Natural killer cell (primary cell): Measurements from ENCODE around the gene DNAJC18. TPM values are rescaled to one million over a fixed set of nuclear protein-coding genes. Genes with fewer than 3 reads are reported as not detected.

ENCODE experiments used
- ATAC-seq, 3 donors: fragments of 150-1000 bp in 2 of 3; fragments of 200-7000 bp in 1 of 3; cut with Tn5 transposase; 1 replicate in 1 of 3; 2 replicates in 2 of 3; pipeline ENCODE4 v1.10.0; 2021; ENCODE audit warnings: mild to moderate bottlenecking in 2 of 3, moderate library complexity in 2 of 3
- DNase-seq, 2 donors: peaks; one replicate each; pipeline versions ENCODE4 v3.0.0 to v3.0.0-alpha.2; 2013 to 2021; ENCODE audit warnings: mixed read lengths in 1 of 2
- H3K27ac ChIP-seq: one replicate; pipeline ENCODE4 v1.5.1; 2013; ENCODE audit warnings: mild to moderate bottlenecking, low read length
- H3K27me3 ChIP-seq: one replicate; pipeline ENCODE4 v1.6.1; 2013; ENCODE audit warnings: low read length; ENCODE audit not compliant: control insufficient read depth, insufficient read depth
- H3K36me3 ChIP-seq: one replicate; pipeline ENCODE4 v1.6.1; 2013; ENCODE audit warnings: low read length; ENCODE audit not compliant: control insufficient read depth, insufficient read depth
- H3K4me1 ChIP-seq: one replicate; pipeline ENCODE4 v1.6.1; 2013; ENCODE audit warnings: low read length; ENCODE audit not compliant: control insufficient read depth, insufficient read depth
- H3K4me3 ChIP-seq: one replicate; pipeline ENCODE4 v1.5.1; 2013; ENCODE audit warnings: low read length
- H3K9me3 ChIP-seq: one replicate; pipeline ENCODE4 v1.6.1; 2013; ENCODE audit warnings: low read length; ENCODE audit not compliant: control insufficient read depth, insufficient read depth
- H3K27ac Mint-ChIP-seq, 2 donors: one replicate each; pipeline ENCODE4 v1.8.0; 2022; ENCODE audit warnings: mild to moderate bottlenecking in 2 of 2, mixed read lengths in 2 of 2, moderate library complexity in 1 of 2
- H3K27me3 Mint-ChIP-seq, 2 donors: one replicate each; pipeline ENCODE4 v1.8.0; 2022; ENCODE audit warnings: low read depth in 2 of 2, mixed read lengths in 2 of 2
- H3K36me3 Mint-ChIP-seq: one replicate; pipeline ENCODE4 v1.8.0; 2022; ENCODE audit warnings: mixed read lengths
- H3K4me1 Mint-ChIP-seq, 2 donors: one replicate each; pipeline ENCODE4 v1.8.0; 2022; ENCODE audit warnings: mixed read lengths in 2 of 2
- H3K4me3 Mint-ChIP-seq: one replicate; pipeline ENCODE4 v1.8.0; 2022; ENCODE audit warnings: mild to moderate bottlenecking, moderate library complexity, mixed read lengths
- H3K9me3 Mint-ChIP-seq, 2 donors: one replicate each; pipeline ENCODE4 v1.8.0; 2022; ENCODE audit warnings: mixed read lengths in 2 of 2
- WGBS: methylation state at CpG from one replicate; pipeline ENCODE4 v1.1.7; 2013; ENCODE audit warnings: missing lambda C conversion rate; ENCODE audit not compliant: insufficient coverage; 5-methylcytosine and 5-hydroxymethylcytosine counted together
- intact Hi-C: fragments of 100-400 bp; cut with micrococcal nuclease; formaldehyde crosslinking; loops from one replicate; pipeline ENCODE4 v1.14.2; 2022
- total RNA-seq, 4 donors: library from RNA; stranded (reverse); fragments of 120-200 nt in 1 of 4; gene quantifications; one replicate each; pipeline versions ENCODE4 v1.2.3 to v1.2.4, GENCODE V29; 2013 to 2022
- TF ChIP-seq, protein P1 (sequence below): fragments of 200-600 bp; IDR thresholded peaks from one replicate; pipeline ENCODE4 v1.8.0; 2022; ENCODE audit warnings: antibody characterized with exemption

The DNAJC18 gene
- total RNA-seq, 3 donors from 2014 or later (not counting 1 experiment from before 2014, with no cell fraction given) = 2.9 to 4.9 (median 3.6) TPM

GRCh38 chr5:139377226-139377625, 62.1 kb downstream of the DNAJC18 start:
- WGBS = 88% methylated on average over 3 of the region's 3 CpGs
- no peaks in the 10 kb centered on the region for H3K27me3 Mint-ChIP-seq
- no peaks in the 10 kb centered on the region for H3K9me3 ChIP-seq
- intact Hi-C loops = no loop called here
- H3K9me3 Mint-ChIP-seq = no peaks in the 10 kb centered on the region
- no peak overlapping the region for H3K4me3 ChIP-seq
- peaks cover 0 to 4% of the 10 kb centered on the region in 2 donors for H3K4me1 Mint-ChIP-seq
- H3K4me3 Mint-ChIP-seq = no peak overlapping the region
- no peak overlapping the region for H3K27ac ChIP-seq
- H3K36me3 Mint-ChIP-seq = no peaks in the 10 kb centered on the region
- H3K4me1 ChIP-seq = no peaks in the 10 kb centered on the region
- no peaks in the 10 kb centered on the region for H3K27me3 ChIP-seq
- ATAC-seq = no peak
- TF ChIP-seq, protein P1, sequence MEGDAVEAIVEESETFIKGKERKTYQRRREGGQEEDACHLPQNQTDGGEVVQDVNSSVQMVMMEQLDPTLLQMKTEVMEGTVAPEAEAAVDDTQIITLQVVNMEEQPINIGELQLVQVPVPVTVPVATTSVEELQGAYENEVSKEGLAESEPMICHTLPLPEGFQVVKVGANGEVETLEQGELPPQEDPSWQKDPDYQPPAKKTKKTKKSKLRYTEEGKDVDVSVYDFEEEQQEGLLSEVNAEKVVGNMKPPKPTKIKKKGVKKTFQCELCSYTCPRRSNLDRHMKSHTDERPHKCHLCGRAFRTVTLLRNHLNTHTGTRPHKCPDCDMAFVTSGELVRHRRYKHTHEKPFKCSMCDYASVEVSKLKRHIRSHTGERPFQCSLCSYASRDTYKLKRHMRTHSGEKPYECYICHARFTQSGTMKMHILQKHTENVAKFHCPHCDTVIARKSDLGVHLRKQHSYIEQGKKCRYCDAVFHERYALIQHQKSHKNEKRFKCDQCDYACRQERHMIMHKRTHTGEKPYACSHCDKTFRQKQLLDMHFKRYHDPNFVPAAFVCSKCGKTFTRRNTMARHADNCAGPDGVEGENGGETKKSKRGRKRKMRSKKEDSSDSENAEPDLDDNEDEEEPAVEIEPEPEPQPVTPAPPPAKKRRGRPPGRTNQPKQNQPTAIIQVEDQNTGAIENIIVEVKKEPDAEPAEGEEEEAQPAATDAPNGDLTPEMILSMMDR = no peak
- peak overlapping the region in 1 of 2 donors; percentile 18 for H3K27ac Mint-ChIP-seq
- DNase-seq = no peak
- peaks cover 7% of the 10 kb centered on the region for H3K36me3 ChIP-seq

DNA sequence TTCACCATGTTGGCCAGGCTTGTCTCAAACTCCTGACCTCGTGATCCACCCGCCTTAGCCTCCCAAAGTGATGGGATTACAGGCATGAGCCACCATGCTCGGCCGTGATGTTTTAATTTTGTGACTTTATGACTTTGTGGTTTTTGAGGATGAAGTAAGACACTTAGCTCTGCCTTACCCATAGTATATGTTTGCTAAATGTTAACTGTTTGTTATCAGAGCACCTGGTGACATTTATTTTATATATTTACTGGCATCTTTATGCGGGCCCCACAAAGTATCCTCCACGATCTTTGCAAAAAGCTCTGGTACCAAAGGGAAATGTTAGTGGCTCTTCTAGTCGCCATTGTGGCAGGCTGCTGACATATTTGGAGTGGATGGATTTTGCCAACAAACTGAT, 63.0 kb downstream of the DNAJC18 start:
- Mint-ChIP-seq H3K27ac (no peak overlapping the region), H3K27me3 (no peaks in the 10 kb centered on the region), H3K4me1 (peaks cover 0 to 4% of the 10 kb centered on the region in 2 donors), H3K4me3 (no peak overlapping the region), H3K9me3 (no peaks in the 10 kb centered on the region), H3K36me3 (no peaks in the 10 kb centered on the region)
- Histone ChIP-seq H3K4me1 (no peaks in the 10 kb centered on the region), H3K36me3 (peaks cover 16% of the 10 kb centered on the region), H3K27me3 (no peaks in the 10 kb centered on the region), H3K4me3 (no peak overlapping the region), H3K9me3 (no peaks in the 10 kb centered on the region), H3K27ac (no peak overlapping the region)
- TF ChIP-seq, protein P1 = no peak
- ATAC-seq = no peak
- intact Hi-C loops = no loop called here
- no peak for DNase-seq
- WGBS = 93% methylated on average over 7 of the region's 7 CpGs

DNA sequence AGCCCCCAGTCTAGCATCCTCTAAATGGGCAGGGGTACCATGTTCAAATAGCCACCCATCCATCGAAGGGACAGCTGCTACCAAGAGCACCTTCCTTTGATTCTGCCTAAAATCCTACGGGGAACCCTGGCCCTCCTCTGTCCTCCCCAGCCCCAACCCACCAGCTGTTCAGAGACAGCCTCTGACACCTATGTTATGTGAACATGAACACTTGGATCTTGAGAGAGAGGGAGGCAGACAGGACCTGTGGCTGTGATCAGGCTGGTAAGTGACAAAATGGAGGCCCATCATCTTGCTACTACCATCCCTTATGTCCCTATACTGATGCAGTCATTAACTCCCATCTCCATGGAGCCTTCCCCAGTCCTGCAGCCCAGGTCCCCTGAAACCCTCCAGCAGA, 64.4 kb downstream of the DNAJC18 start:
- Mint-ChIP-seq H3K9me3 (no peaks in the 10 kb centered on the region), H3K4me3 (no peak overlapping the region), H3K27me3 (no peaks in the 10 kb centered on the region), H3K4me1 (peaks cover 0 to 4% of the 10 kb centered on the region in 2 donors), H3K36me3 (no peaks in the 10 kb centered on the region), H3K27ac (no peak overlapping the region)
- no peak overlapping the region for H3K27ac ChIP-seq
- no peaks in the 10 kb centered on the region for H3K9me3 ChIP-seq
- peaks cover 21% of the 10 kb centered on the region for H3K36me3 ChIP-seq
- no peaks in the 10 kb centered on the region for H3K4me1 ChIP-seq
- TF ChIP-seq, protein P1 = no peak
- DNase-seq (no peak), ATAC-seq (no peak)
- H3K4me3 ChIP-seq = no peak overlapping the region
- intact Hi-C loops = no loop called here
- no peaks in the 10 kb centered on the region for H3K27me3 ChIP-seq
- WGBS = 100% methylated on average over 2 of the region's 2 CpGs
